ENCODE results near the gene PDE6A. TPM values are rescaled to one million over a fixed set of nuclear protein-coding genes. Genes with fewer than 3 reads are reported as not detected.
A peak's percentile ranks its signal among the peaks of the same experiment; 100 is the strongest.

PDE6A gene
- total RNA-seq (0.05 TPM), polyA plus RNA-seq (0.01 TPM)

DNA sequence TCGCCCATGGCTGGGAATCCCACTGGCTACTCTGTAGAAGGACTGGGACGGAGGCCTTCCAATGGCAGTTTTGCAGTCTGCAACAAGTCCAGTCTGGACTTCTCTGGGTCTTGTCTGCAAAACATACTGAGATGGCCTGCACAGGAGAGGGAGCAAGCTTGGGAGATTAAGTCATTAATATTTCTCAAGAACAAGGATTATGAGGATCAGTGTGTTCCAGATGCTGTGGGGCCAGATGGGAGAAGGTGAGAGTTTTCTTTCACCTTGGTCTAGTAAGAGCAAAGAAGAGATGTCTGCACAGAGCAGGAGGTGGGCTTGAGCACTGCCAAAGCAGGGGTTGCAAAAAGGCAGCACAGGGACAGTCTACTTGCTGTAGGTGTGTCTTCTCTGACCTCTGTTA, at the start of gene PDE6A:
PDE6A (minus strand) TSS at position 128 of the 400 bp plus-strand sequence; CDS start at position 8, 120 bp downstream.
- no peak for DNase-seq (ENCODE audit: extremely low spot score)
- H3K4me3 ChIP-seq (ENCODE audit: low read depth, low read length) = no peak within 1 kb of the TSS
- WGBS = 89% methylated on average over 2 of the region's 2 CpGs
- H3K4me1 ChIP-seq (ENCODE audit: insufficient read depth) = no peaks in the 10 kb centered on the region
- no peaks in the 10 kb centered on the region for H3K36me3 ChIP-seq (ENCODE audit: insufficient read depth)
- H3K27ac ChIP-seq (ENCODE audit: low read depth) = no peak within 1 kb of the TSS

DNA sequence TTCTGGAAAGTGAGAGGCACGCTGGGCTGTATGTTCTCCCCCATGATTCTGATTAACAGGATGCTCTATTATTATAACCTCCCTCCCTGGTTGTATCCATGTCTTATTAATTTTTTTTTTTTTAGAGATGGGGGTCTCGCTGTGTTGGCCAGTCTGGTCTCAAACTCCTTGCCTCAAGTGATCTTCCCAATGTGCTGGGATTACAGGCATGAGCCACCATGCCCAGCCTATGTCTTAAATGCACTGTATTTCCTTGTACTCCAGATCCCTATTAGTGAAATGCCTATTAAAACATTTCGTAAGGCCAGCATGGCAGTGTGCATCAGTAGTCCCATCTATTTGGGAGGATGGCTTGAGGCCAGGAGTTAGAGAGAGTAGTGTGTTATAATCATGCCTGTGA, 48.9 kb upstream of the PDE6A start:
- Histone ChIP-seq H3K36me3 (ENCODE audit: insufficient read depth) (no peaks in the 10 kb centered on the region), H3K4me1 (ENCODE audit: insufficient read depth) (no peaks in the 10 kb centered on the region), H3K4me3 (ENCODE audit: low read depth, low read length) (no peak overlapping the region), H3K27ac (ENCODE audit: low read depth) (no peak overlapping the region)
- 93% methylated on average over 3 of the region's 3 CpGs for WGBS
- no peak for DNase-seq (ENCODE audit: extremely low spot score)

DNA sequence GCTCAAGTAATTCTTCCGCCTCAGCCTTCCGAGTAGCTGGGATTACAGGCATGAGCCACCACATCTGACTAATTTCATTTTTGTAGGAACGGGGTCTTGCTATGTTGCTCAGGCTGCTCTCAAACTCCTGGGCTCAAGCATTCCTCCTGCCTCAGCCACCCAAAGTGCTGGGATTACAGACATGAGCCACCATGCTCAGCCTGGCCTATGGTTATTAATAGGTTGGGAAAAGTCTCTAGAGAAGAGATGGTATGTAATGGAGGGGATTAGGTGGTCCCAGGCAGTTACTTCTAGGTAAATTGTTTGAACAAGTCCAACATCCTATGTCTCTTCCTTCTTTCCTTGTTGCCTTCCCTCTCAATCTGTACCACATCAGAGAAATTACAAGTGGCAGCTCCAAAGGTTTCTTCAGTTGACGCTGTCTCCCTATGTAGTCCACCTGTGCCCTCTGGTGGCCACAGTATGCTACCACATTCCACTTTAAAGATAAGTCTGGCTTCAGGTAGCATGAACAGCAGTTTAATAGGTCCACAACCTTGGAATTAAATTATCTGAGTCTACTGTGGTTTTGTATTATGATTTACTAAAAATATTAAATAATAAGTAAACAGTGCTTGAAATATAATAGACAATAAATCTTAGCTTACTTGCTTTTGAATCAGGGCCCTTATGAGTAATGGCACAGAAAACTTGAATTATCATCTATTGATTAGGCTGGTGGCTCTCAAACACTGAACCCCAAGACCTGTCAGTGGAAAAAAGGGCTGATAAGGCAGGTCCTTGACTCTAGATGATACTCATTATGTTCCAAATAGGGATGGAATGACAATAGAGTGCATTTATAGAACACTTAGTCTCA, 46.2 kb upstream of the PDE6A start:
- Histone ChIP-seq H3K36me3 (ENCODE audit: insufficient read depth) (no peaks in the 10 kb centered on the region), H3K4me1 (ENCODE audit: insufficient read depth) (no peaks in the 10 kb centered on the region), H3K4me3 (ENCODE audit: low read depth, low read length) (no peak overlapping the region), H3K27ac (ENCODE audit: low read depth) (no peak overlapping the region)
- DNase-seq (ENCODE audit: extremely low spot score) = peak; percentile 39
- 65% methylated on average over 4 of the region's 4 CpGs for WGBS

DNA sequence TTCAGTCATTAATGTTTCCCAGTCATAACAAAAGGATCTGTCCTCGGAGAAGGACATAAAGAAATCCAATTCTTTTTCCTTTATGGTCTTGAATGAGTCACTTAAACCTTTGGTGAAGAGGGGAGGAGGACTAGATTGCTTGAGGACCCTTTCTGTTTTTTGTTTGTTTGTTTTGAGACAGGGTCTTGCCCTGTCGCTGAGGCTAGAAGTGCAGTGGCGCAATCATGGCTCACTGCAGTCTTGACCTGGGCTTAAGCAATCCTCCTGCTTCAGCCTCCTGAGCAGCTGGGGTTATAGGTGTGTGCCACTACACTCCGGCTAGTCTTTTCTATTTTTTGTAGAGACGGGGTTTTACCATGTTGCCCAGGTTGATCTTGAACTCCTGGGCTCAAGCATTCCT, 43.5 kb upstream of the PDE6A start:
- Histone ChIP-seq H3K36me3 (ENCODE audit: insufficient read depth) (peaks cover 2% of the 10 kb centered on the region), H3K4me1 (ENCODE audit: insufficient read depth) (no peaks in the 10 kb centered on the region), H3K27ac (ENCODE audit: low read depth) (no peak overlapping the region), H3K4me3 (ENCODE audit: low read depth, low read length) (no peak overlapping the region)
- WGBS = 79% methylated on average over 5 of the region's 5 CpGs
- DNase-seq (ENCODE audit: extremely low spot score) = no peak

DNA sequence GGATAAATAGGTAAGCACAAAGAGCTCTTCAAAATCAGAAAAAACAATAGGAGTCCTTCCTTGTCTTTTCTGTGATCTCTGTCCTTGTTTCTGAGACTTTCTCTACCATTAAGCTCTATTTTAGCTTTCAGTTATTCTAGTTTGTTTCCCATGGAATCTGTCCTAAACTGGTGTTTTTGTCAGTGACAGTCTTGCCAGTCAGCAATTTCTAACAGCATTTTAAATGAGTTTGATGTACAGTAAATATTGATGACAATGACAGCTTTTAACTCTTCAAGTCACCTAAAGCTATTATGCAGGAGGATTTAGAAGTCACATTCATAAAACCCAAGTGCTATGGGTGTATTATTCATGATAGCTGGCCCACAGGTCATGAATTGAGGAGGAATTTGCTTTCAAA, 37.9 kb upstream of the PDE6A start:
- no peak for DNase-seq (ENCODE audit: extremely low spot score)
- no peaks in the 10 kb centered on the region for H3K4me1 ChIP-seq (ENCODE audit: insufficient read depth)
- peaks cover 12% of the 10 kb centered on the region for H3K36me3 ChIP-seq (ENCODE audit: insufficient read depth)
- H3K4me3 ChIP-seq (ENCODE audit: low read depth, low read length) = no peak overlapping the region
- no peak overlapping the region for H3K27ac ChIP-seq (ENCODE audit: low read depth)

DNA sequence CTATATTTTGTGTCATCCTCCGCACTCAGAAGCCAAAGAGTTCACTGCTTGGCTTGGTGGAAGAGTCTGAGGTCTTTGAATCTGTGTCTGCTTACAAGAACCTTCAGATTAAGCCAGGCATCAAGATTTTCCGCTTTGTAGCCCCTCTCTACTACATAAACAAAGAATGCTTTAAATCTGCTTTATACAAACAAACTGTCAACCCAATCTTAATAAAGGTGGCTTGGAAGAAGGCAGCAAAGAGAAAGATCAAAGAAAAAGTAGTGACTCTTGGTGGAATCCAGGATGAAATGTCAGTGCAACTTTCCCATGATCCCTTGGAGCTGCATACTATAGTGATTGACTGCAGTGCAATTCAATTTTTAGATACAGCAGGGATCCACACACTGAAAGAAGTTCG, 36.6 kb upstream of the PDE6A start:
- no peak overlapping the region for H3K27ac ChIP-seq (ENCODE audit: low read depth)
- no peak overlapping the region for H3K4me3 ChIP-seq (ENCODE audit: low read depth, low read length)
- peaks cover 14% of the 10 kb centered on the region for H3K36me3 ChIP-seq (ENCODE audit: insufficient read depth)
- no peak for DNase-seq (ENCODE audit: extremely low spot score)
- 40% methylated on average over 3 of the region's 3 CpGs for WGBS
- no peaks in the 10 kb centered on the region for H3K4me1 ChIP-seq (ENCODE audit: insufficient read depth)

DNA sequence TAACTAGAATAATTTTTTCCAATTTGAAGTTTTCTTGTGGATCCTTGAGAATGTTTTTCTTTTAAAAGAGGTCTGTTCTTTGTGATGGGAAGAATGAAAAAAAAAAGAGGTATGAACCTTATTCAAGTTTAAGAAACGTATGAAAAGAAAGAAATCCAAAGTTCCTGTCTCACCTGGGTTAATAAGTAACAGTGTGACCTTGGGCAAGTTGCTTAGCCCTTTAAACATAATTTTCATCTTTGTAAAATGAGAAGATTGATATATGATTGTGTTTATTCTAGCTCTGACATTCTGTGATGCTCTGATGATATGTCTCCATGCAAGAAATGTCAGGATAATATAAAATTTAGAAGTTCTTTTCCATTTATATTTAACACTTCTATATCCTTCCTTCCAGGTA, 35.3 kb upstream of the PDE6A start:
- Histone ChIP-seq H3K27ac (ENCODE audit: low read depth) (no peak overlapping the region), H3K4me3 (ENCODE audit: low read depth, low read length) (no peak overlapping the region), H3K4me1 (ENCODE audit: insufficient read depth) (no peaks in the 10 kb centered on the region), H3K36me3 (ENCODE audit: insufficient read depth) (peaks cover 14% of the 10 kb centered on the region)
- no peak for DNase-seq (ENCODE audit: extremely low spot score)
- 93% methylated on average over 1 of the region's 1 CpG for WGBS

DNA sequence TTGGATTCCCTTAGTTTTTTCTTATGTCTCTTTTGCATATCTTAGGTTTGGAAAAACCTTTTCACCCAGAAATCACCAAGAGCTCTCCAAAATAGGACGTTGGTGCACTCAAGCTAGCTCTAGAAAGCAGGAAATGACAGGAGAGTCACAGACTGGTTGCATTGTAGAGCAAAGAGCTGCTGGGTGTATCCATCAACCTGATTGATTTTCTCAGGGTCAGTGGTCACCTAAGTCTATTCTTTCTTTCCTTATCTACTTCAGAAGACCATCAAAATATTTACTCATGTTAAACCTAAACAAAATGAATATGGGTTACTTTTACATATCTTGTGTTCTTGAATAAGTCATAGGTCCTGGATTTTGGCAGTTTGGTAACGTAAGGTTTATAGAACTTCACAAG, 30.8 kb upstream of the PDE6A start:
- no peaks in the 10 kb centered on the region for H3K4me1 ChIP-seq (ENCODE audit: insufficient read depth)
- DNase-seq (ENCODE audit: extremely low spot score) = no peak
- H3K4me3 ChIP-seq (ENCODE audit: low read depth, low read length) = no peak overlapping the region
- 65% methylated on average over 2 of the region's 2 CpGs for WGBS
- H3K36me3 ChIP-seq (ENCODE audit: insufficient read depth) = peaks cover 10% of the 10 kb centered on the region
- H3K27ac ChIP-seq (ENCODE audit: low read depth) = no peak overlapping the region

DNA sequence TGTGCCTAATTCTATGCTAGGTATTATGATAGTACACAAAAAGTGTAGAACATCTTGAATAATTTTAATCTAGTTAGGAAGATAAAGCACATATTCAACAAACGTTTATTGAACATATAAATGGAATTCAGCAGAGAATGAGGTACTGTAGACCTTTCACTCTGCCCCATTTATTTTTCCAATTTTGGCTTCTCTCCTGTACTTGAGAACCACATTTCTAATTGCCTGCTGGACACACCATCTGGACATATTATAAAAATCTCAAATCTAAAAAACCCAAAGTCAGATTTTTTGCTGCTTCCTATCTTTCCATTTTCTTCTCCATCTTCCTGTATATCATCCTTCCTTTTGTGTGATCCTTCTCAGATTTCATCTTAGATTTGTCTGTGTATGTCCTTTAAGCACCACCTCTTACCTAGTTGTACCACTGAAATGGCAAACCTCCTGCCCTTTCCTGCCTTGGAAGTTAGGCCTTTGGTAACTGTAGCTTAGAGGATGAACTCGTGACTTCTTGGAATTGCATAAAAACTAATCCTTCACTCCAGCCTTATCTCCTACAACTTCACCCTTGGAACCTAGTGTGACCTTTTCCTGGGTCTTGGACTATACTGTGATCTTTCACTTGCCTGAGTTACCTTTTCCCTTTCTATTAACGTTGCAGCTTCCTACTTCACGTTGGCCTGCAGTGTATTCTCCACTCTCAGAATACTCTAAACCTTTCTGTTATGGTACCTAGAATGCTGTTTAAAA, 24.8 kb upstream of the PDE6A start:
- Histone ChIP-seq H3K27ac (ENCODE audit: low read depth) (no peak overlapping the region), H3K4me1 (ENCODE audit: insufficient read depth) (no peaks in the 10 kb centered on the region), H3K4me3 (ENCODE audit: low read depth, low read length) (no peak overlapping the region), H3K36me3 (ENCODE audit: insufficient read depth) (no peaks in the 10 kb centered on the region)
- 80% methylated on average over 4 of the region's 4 CpGs for WGBS
- DNase-seq (ENCODE audit: extremely low spot score) = no peak

DNA sequence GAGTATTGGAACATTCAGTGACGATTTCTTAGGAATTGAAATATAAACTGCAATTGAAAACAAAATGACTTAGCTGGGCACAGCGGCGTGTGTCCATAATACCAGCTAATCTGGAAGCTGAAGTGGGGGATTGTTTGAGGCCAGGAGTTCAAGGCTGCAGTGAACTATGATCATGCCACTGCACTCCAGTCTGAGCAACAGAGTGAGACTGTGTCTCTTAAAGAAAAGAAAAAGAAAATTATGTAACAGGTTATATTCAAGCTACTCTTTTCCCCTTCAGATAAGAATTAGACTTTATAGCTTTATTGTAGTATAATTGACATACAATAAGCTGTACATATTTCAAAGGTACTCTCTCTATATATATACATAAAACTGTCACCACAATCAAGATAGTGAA, 22.4 kb upstream of the PDE6A start:
- Histone ChIP-seq H3K4me1 (ENCODE audit: insufficient read depth) (no peaks in the 10 kb centered on the region), H3K27ac (ENCODE audit: low read depth) (no peak overlapping the region), H3K36me3 (ENCODE audit: insufficient read depth) (no peaks in the 10 kb centered on the region), H3K4me3 (ENCODE audit: low read depth, low read length) (no peak overlapping the region)
- DNase-seq (ENCODE audit: extremely low spot score) = no peak
- WGBS = 88% methylated on average over 3 of the region's 3 CpGs

DNA sequence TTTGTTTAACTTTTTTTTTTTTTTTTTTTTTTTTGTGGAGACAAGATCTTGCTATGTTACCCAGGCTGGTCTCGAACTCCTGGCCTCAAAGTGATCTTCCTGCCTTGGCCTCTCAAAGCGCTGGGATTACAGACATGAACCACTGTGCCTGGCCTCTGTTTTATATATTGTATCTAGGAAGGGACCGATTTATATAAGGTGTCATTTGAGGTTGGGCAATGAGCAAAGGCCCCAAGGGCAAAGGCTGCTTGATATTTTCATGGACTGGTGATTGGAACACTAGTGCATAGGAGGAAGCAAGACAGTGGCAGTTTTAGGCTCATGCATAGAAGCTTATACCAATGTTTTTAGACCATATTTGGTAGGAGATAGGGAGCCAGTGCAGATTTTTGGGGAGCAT, 19.1 kb upstream of the PDE6A start:
- Histone ChIP-seq H3K4me3 (ENCODE audit: low read depth, low read length) (no peak overlapping the region), H3K4me1 (ENCODE audit: insufficient read depth) (no peaks in the 10 kb centered on the region), H3K36me3 (ENCODE audit: insufficient read depth) (no peaks in the 10 kb centered on the region), H3K27ac (ENCODE audit: low read depth) (no peak overlapping the region)
- 96% methylated on average over 3 of the region's 3 CpGs for WGBS
- DNase-seq (ENCODE audit: extremely low spot score) = no peak

DNA sequence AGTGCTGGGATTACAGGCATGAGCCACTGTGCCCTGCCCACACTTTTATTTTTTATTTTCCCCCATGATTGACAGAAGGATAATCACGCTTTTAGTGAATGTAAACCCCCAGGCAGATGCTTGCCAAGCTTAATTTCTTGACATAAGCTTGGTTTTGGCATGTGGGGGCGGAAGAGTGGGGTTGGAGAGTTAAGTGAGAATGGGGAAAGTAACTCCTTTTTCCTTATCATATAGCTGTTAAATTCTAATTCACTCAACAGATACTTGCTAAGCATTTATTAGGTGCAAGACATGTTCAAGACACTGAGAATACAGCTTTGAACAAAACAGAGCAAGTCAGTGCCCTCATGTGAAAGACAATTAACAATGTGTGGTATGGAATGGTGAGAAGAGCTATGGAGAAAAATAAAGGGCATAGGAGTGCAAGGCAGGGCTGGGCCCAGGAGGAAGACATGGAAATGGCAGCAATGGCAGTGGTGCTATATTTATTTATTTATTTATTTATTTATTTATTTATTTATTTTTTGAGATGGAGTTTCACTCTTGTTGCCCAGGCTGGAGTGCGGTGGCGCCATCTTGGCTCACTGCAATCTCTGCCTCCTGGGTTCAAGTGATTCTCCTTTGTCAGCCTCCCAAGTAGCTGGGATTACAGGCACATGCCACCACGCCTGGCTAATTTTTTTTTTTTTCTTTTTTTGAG, 18.2 kb upstream of the PDE6A start:
- 89% methylated on average over 5 of the region's 5 CpGs for WGBS

DNA sequence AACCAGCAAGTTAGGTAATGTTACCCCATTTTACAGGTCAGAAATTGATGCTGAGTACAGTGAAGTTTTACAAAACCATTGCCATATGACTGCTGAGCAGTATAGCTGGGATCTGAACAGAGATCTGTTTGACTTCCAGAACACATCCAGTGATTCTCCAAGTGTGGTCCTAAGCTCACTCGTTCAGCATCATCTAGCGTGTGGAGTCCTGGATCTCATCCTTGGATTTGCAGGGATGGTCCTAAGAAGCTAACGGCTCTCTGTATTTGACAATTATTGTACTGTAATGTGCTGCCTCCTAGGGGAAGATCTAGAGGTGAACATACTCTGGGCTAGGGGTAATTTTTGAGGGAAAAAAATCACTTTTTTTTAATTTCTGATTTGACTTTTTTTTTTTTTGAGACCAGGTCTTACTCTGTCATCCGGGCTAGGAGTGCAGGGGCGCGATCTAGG, 17.4 kb upstream of the PDE6A start:
- no peak for DNase-seq (ENCODE audit: extremely low spot score)
- H3K36me3 ChIP-seq (ENCODE audit: insufficient read depth) = no peaks in the 10 kb centered on the region
- no peak overlapping the region for H3K4me3 ChIP-seq (ENCODE audit: low read depth, low read length)
- no peaks in the 10 kb centered on the region for H3K4me1 ChIP-seq (ENCODE audit: insufficient read depth)
- no peak overlapping the region for H3K27ac ChIP-seq (ENCODE audit: low read depth)
- WGBS = 58% methylated on average over 6 of the region's 6 CpGs

More for the DNA sequence above, 18.2 kb upstream of the PDE6A start:
- Histone ChIP-seq H3K36me3 (ENCODE audit: insufficient read depth) (no peaks in the 10 kb centered on the region), H3K4me1 (ENCODE audit: insufficient read depth) (no peaks in the 10 kb centered on the region), H3K4me3 (ENCODE audit: low read depth, low read length) (no peak overlapping the region), H3K27ac (ENCODE audit: low read depth) (no peak overlapping the region)
- DNase-seq (ENCODE audit: extremely low spot score) = no peak
